GM21786 (cell line): Measurements from ENCODE around the gene HCN1.
"Not testable (repeated sequence)": the region's sequence is repeated elsewhere in the genome, so short reads cannot be mapped to it uniquely, and the experiment has no call there.

Experiments
- ATAC-seq: cut with Tn5 transposase; IDR thresholded peaks from one replicate; pipeline ENCODE4 v1.9.1; 2021; ENCODE audit not compliant: unreplicated experiment

HCN1 gene

GRCh38 chr5:45622365-45622764 lies 73.8 kb downstream of the HCN1 start:
- ATAC-seq, result no peak

DNA sequence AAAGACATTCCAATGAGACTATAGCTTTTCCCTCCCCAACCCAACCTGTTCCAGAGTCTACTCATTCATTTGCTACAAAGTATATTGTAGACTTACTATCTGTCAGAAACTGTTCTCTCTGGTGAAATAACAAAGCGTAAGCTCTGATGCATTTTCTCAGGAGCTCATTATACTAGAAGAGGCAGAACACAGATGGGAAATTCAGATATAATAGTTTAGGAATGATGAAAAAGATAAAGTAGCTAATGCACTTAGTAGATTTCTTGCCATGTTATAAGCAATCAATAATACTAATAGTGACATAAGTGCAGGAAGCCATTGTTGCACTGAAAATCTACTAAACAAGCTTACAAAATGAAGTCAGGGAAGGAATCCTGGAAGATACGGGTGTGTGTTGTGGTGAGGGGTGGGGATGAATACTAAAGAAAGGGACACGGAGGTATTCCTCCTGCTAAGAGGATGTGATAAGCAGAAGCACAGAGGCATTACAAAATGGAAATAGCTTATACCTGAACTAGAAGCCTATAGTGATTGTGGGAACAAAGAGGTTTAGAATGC lies 78.2 kb downstream of the HCN1 start:
- ATAC-seq, result no peak

- ATAC-seq, result no peak
Observed at GRCh38 chr5:45609661-45610060, 86.5 kb downstream of the HCN1 start.

- no peak for ATAC-seq
Observed at GRCh38 chr5:45604092-45604491, 92.1 kb downstream of the HCN1 start.

- no peak for ATAC-seq
Observed at GRCh38 chr5:45601424-45601823, 94.8 kb downstream of the HCN1 start.

DNA sequence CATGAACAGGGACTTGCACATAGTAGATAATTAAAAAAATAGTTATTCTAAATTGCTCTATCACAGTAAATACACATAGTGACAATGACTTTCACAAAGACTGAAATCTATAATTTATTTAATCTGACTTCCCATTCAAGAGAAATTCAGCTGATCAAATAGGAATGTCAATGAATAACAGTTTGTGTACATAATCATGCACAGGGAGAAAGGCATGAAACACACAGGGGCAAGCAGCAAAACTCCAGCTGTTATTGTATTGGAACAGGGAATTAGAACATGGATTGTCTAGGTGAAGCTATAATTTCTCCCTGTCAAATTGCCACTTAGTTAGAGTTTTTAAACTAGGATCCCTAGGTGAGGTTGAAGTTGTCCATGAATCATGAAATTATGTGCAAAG lies 99.9 kb downstream of the HCN1 start:
- ATAC-seq, result no peak

DNA sequence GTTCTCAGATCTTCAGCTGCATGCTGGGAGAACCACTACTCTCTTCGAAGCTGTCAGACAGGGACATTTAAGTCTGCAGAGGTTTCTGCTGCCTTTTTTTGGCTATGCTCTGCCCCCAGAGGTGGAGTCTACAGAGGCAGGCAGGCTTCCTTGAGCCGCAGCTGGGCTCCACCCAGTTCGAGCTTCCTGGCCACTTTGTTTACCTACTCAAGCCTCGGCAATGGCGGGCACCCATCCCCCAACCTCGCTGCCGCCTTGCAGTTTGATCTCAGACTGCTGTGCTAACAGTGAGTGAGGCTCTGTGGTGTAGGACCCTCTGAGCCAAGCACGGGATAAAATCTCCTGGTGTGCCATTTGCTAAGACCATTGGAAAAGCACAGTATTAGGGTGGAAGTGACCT lies 110.2 kb downstream of the HCN1 start:
- not testable (repeated sequence) for ATAC-seq

DNA sequence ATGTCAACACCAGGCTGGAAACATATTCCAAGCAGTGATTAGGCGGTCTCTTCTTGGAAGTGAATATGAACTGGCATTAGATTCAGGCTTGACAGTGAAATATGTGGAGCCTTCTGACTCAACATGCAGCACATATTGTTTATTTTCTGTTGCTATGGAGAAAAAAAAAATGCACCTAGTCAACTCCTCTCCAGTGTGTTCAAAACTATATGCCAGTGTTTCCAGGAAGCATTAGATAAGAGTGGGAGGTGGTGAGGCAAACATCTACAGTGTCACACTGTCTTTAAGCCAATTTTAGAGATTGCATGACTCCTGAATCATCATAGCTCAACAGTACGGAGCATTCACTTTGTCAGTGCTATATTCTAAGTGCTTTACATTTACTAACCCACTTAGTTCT lies 117.9 kb downstream of the HCN1 start:
- no peak for ATAC-seq

DNA sequence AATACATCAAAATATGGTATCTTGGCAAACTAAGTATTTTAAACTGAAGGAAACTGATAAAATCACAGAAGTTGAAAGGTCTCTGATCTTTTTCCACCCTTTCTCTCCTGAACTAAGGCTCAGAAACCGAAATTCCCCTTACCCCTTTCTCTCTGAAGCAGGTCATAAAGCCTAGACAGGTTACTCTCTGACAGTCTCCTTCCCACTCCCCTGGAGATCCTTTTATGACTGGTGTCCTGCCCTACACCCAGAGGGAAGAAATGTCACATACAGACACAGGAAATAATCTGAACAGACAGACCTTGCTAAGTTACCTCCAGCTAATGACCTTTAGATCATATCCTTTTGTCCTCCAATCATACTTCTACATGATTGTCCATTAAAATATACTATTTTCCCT lies 127.4 kb downstream of the HCN1 start:
- ATAC-seq, result no peak

DNA sequence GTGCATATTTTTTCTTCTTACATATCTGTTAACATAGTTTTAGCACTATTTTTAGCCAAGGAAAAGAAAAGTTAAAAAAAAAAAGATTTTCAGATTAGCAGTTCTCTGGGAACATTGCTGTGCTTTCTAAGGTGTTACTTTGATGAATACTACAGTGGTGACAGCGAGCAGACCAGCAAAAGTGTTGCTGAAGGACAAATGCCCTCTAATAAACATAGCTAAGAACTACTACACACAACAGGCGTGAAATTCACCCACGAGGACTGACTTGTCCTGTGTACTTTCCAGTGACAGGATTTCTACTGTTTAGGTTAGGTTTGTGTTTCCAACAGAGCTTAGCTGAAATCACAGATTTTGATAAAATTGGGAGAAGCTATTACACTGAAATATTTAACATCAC lies 153.8 kb downstream of the HCN1 start:
- ATAC-seq, result no peak

DNA sequence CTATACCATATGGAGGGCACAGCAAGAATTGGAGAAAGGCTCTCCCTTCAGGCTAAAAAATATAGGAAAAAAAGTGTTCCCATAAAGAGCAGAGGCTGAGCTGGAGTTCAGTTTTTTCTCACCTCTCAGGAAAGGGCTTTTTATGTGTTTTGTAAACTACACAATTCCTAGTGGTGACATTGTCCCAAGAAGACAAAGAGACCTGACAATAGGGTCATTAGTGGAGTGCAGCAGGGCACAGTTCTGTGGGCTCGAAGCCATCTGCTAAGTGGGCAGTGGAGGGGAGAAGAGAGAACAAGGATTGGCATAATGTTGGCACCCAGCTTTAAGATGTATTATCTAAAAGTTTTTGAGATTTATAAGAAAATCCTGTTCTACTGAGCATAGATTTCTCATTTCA lies 162.5 kb downstream of the HCN1 start:
- ATAC-seq, result no peak

GRCh38 chr5:45532826-45533624 lies 163.2 kb downstream of the HCN1 start:
- ATAC-seq, result no peak

- no peak for ATAC-seq
Observed at GRCh38 chr5:45521067-45521466, 175.1 kb downstream of the HCN1 start.

DNA sequence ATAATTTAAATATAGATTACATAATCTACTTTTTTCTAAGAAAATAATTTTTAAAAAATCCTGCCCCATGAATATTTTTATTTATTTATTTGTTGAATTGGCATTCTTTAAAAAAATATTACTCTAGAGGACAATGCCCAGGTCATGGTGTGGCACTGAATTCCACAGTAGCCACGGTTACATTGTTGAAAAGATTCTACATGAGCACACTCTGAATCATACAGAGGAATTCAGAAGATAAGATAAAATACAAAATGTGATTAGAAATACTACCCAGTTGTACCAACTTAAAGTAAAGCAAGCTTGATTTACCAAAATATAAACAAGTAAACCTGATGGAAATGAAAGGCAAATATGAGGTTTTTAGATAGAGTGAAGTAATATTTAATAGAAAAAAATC lies 183.7 kb downstream of the HCN1 start:
- no peak for ATAC-seq

GRCh38 chr5:45509371-45509770 lies 186.8 kb downstream of the HCN1 start:
- ATAC-seq, result no peak

- ATAC-seq, result no peak
Observed at GRCh38 chr5:45508135-45508534, 188.0 kb downstream of the HCN1 start.

DNA sequence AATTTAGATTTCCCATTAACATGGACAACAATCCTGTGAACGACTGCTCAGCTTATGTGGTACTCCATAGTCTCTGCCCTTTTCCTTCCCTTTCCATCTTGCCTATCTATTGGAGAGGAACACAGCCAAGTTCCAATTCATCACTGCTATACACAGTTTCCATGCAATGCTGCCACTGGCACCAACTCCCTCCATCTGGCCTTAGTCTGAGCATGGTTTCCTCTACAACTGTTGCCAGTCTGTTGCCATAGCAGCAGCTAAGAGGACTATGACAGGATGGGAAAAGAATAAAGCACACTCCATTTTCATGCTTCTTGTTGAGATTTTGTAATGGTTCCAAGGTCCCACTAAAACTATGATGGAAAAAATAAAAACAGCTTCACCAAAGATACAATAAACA lies 189.0 kb downstream of the HCN1 start:
- no peak for ATAC-seq

GRCh38 chr5:45499006-45499405 lies 197.2 kb downstream of the HCN1 start:
- not testable (repeated sequence) for ATAC-seq

DNA sequence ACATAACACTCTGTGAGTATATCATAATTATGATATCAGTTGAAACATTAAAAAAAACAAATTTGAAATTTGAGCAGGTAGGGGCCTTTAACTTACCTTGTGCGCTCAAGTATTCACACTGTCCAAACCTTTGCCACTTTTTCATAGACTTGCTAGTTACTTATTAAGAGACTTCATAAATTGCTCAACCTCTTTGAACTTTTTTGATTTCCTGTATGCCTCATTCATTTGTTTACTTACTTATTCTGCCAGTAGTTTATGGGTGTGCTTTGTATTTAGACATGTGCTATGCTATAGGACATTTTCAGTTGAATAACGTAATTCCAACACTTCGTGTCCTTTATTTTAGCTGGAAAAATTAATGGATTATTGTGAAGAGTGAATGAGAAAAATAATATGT lies 204.8 kb downstream of the HCN1 start:
- ATAC-seq, result no peak

- ATAC-seq, result no peak
Observed at GRCh38 chr5:45484781-45485180, 211.4 kb downstream of the HCN1 start.

- no peak for ATAC-seq
Observed at GRCh38 chr5:45454114-45454513, 242.1 kb downstream of the HCN1 start.

DNA sequence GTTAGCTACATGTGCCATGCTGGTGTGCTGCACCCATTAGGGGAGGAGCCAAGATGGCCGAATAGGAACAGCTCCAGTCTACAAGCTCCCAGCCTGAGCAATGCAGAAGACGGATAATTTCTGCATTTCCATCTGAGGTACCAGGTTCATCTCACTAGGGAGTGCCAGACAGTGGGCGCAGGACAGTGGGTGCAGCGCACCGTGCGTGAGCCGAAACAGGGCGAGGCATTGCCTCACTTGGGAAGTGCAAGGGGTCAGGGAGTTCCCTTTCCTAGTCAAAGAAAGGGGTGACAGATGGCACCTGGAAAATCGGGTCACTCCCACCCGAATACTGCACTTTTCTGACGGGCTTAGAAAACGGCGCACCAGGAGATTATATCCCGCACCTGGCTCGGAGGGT lies 251.3 kb downstream of the HCN1 start:
- not testable (repeated sequence) for ATAC-seq

GRCh38 chr5:45440466-45440865 lies 255.7 kb downstream of the HCN1 start:
- no peak for ATAC-seq
